ENCODE measurements around the gene SIPA1.
"Not testable (repeated sequence)": the region's sequence is repeated elsewhere in the genome, so short reads cannot be mapped to it uniquely, and the experiment has no call there.

Gene SIPA1

GRCh38 chr11:65661599-65662246, 23.8 kb downstream of the SIPA1 start:
- peaks cover 38 to 41% of the 10 kb centered on the region in 2 donors for H3K36me3 ChIP-seq (ENCODE audit: control insufficient read depth in 1 of 2, insufficient read depth in 2 of 2, low read length in 2 of 2)
- H3K4me1 ChIP-seq (ENCODE audit: control insufficient read depth in 1 of 2, insufficient read depth in 2 of 2, low read length in 2 of 2): peaks cover 9 to 23% of the 10 kb centered on the region in 2 donors
- H3K27ac ChIP-seq (ENCODE audit: low read depth, low read length): peak overlapping the region; percentile 96
- H3K27me3 ChIP-seq (ENCODE audit: control insufficient read depth in 1 of 2, insufficient read depth in 2 of 2, low read length in 2 of 2): no peaks in the 10 kb centered on the region
- H3K4me3 ChIP-seq (ENCODE audit: low read depth in 1 of 2, low read length in 2 of 2): peak overlapping the region; percentile 88 to 97
- peak overlapping the region; percentile 89 to 92 for H3K9ac ChIP-seq (ENCODE audit: low read depth in 1 of 2, low read length in 2 of 2)
- H3K9me3 ChIP-seq (ENCODE audit: control insufficient read depth in 1 of 2, low read length in 2 of 2): no peaks in the 10 kb centered on the region

- H3K27ac ChIP-seq (ENCODE audit: low read depth, low read length): peak overlapping the region; percentile 96
- peaks cover 32 to 35% of the 10 kb centered on the region in 2 donors for H3K36me3 ChIP-seq (ENCODE audit: control insufficient read depth in 1 of 2, insufficient read depth in 2 of 2, low read length in 2 of 2)
- peak overlapping the region; percentile 88 to 97 for H3K4me3 ChIP-seq (ENCODE audit: low read depth in 1 of 2, low read length in 2 of 2)
- peak overlapping the region; percentile 89 to 92 for H3K9ac ChIP-seq (ENCODE audit: low read depth in 1 of 2, low read length in 2 of 2)
- peaks cover 9 to 23% of the 10 kb centered on the region in 2 donors for H3K4me1 ChIP-seq (ENCODE audit: control insufficient read depth in 1 of 2, insufficient read depth in 2 of 2, low read length in 2 of 2)
- H3K27me3 ChIP-seq (ENCODE audit: control insufficient read depth in 1 of 2, insufficient read depth in 2 of 2, low read length in 2 of 2): no peaks in the 10 kb centered on the region
- no peaks in the 10 kb centered on the region for H3K9me3 ChIP-seq (ENCODE audit: control insufficient read depth in 1 of 2, low read length in 2 of 2)
Measured at GRCh38 chr11:65662247-65662798, 24.4 kb downstream of the SIPA1 start.

- peaks cover 9 to 23% of the 10 kb centered on the region in 2 donors for H3K4me1 ChIP-seq (ENCODE audit: control insufficient read depth in 1 of 2, insufficient read depth in 2 of 2, low read length in 2 of 2)
- peak within 1 kb of the TSS; percentile 96 for H3K27ac ChIP-seq (ENCODE audit: low read depth, low read length)
- H3K9ac ChIP-seq (ENCODE audit: low read depth in 1 of 2, low read length in 2 of 2): peak within 1 kb of the TSS; percentile 92 to 93
- no peaks in the 10 kb centered on the region for H3K27me3 ChIP-seq (ENCODE audit: control insufficient read depth in 1 of 2, insufficient read depth in 2 of 2, low read length in 2 of 2)
- no peaks in the 10 kb centered on the region for H3K9me3 ChIP-seq (ENCODE audit: control insufficient read depth in 1 of 2, low read length in 2 of 2)
- peaks cover 25 to 28% of the 10 kb centered on the region in 2 donors for H3K36me3 ChIP-seq (ENCODE audit: control insufficient read depth in 1 of 2, insufficient read depth in 2 of 2, low read length in 2 of 2)
- peak within 1 kb of the TSS; percentile 88 to 97 for H3K4me3 ChIP-seq (ENCODE audit: low read depth in 1 of 2, low read length in 2 of 2)
Measured at GRCh38 chr11:65662799-65663638, 25.1 kb downstream of the SIPA1 start, which contains the start of gene RELA. Gene RELA (minus strand): TSS chr11:65662916. CDS start chr11:65662832, 84 bp downstream.

- H3K9ac ChIP-seq (ENCODE audit: low read depth in 1 of 2, low read length in 2 of 2): peak overlapping the region; percentile 82 to 93
- H3K27me3 ChIP-seq (ENCODE audit: control insufficient read depth in 1 of 2, insufficient read depth in 2 of 2, low read length in 2 of 2): no peaks in the 10 kb centered on the region
- peak overlapping the region; percentile 79 to 88 for H3K4me3 ChIP-seq (ENCODE audit: low read depth in 1 of 2, low read length in 2 of 2)
- H3K9me3 ChIP-seq (ENCODE audit: control insufficient read depth in 1 of 2, low read length in 2 of 2): no peaks in the 10 kb centered on the region
- H3K36me3 ChIP-seq (ENCODE audit: control insufficient read depth in 1 of 2, insufficient read depth in 2 of 2, low read length in 2 of 2): peaks cover 18 to 21% of the 10 kb centered on the region in 2 donors
- H3K27ac ChIP-seq (ENCODE audit: low read depth, low read length): peak overlapping the region; percentile 96
- peaks cover 9 to 23% of the 10 kb centered on the region in 2 donors for H3K4me1 ChIP-seq (ENCODE audit: control insufficient read depth in 1 of 2, insufficient read depth in 2 of 2, low read length in 2 of 2)
Measured at GRCh38 chr11:65663639-65664200, 25.8 kb downstream of the SIPA1 start.

GRCh38 chr11:65672180-65672860, 34.4 kb downstream of the SIPA1 start:
- H3K9me3 ChIP-seq (ENCODE audit: control insufficient read depth in 1 of 2, low read length in 2 of 2): no peaks in the 10 kb centered on the region
- H3K4me3 ChIP-seq (ENCODE audit: low read depth in 1 of 2, low read length in 2 of 2): no peak overlapping the region
- no peaks in the 10 kb centered on the region for H3K36me3 ChIP-seq (ENCODE audit: control insufficient read depth in 1 of 2, insufficient read depth in 2 of 2, low read length in 2 of 2)
- H3K4me1 ChIP-seq (ENCODE audit: control insufficient read depth in 1 of 2, insufficient read depth in 2 of 2, low read length in 2 of 2): no peaks in the 10 kb centered on the region
- no peak overlapping the region for H3K9ac ChIP-seq (ENCODE audit: low read depth in 1 of 2, low read length in 2 of 2)
- H3K27ac ChIP-seq (ENCODE audit: low read depth, low read length): no peak overlapping the region
- no peaks in the 10 kb centered on the region for H3K27me3 ChIP-seq (ENCODE audit: control insufficient read depth in 1 of 2, insufficient read depth in 2 of 2, low read length in 2 of 2)

GRCh38 chr11:65672982-65673381, 35.1 kb downstream of the SIPA1 start:
- Histone ChIP-seq H3K27me3 (ENCODE audit: control insufficient read depth in 1 of 2, insufficient read depth in 2 of 2, low read length in 2 of 2) (no peaks in the 10 kb centered on the region), H3K27ac (ENCODE audit: low read depth, low read length) (no peak overlapping the region), H3K9me3 (ENCODE audit: control insufficient read depth in 1 of 2, low read length in 2 of 2) (no peaks in the 10 kb centered on the region), H3K4me3 (ENCODE audit: low read depth in 1 of 2, low read length in 2 of 2) (no peak overlapping the region), H3K9ac (ENCODE audit: low read depth in 1 of 2, low read length in 2 of 2) (no peak overlapping the region), H3K36me3 (ENCODE audit: control insufficient read depth in 1 of 2, insufficient read depth in 2 of 2, low read length in 2 of 2) (no peaks in the 10 kb centered on the region), H3K4me1 (ENCODE audit: control insufficient read depth in 1 of 2, insufficient read depth in 2 of 2, low read length in 2 of 2) (no peaks in the 10 kb centered on the region)

- H3K4me1 ChIP-seq (ENCODE audit: control insufficient read depth in 1 of 2, insufficient read depth in 2 of 2, low read length in 2 of 2): no peaks in the 10 kb centered on the region
- H3K9ac ChIP-seq (ENCODE audit: low read depth in 1 of 2, low read length in 2 of 2): no peak overlapping the region
- no peak overlapping the region for H3K27ac ChIP-seq (ENCODE audit: low read depth, low read length)
- H3K27me3 ChIP-seq (ENCODE audit: control insufficient read depth in 1 of 2, insufficient read depth in 2 of 2, low read length in 2 of 2): no peaks in the 10 kb centered on the region
- no peaks in the 10 kb centered on the region for H3K36me3 ChIP-seq (ENCODE audit: control insufficient read depth in 1 of 2, insufficient read depth in 2 of 2, low read length in 2 of 2)
- H3K9me3 ChIP-seq (ENCODE audit: control insufficient read depth in 1 of 2, low read length in 2 of 2): no peaks in the 10 kb centered on the region
- H3K4me3 ChIP-seq (ENCODE audit: low read depth in 1 of 2, low read length in 2 of 2): no peak overlapping the region
Measured at GRCh38 chr11:65680192-65680743, 42.4 kb downstream of the SIPA1 start.

- H3K9me3 ChIP-seq (ENCODE audit: control insufficient read depth in 1 of 2, low read length in 2 of 2); H3K27ac ChIP-seq (ENCODE audit: low read depth, low read length); H3K4me3 ChIP-seq (ENCODE audit: low read depth in 1 of 2, low read length in 2 of 2); H3K27me3 ChIP-seq (ENCODE audit: control insufficient read depth in 1 of 2, insufficient read depth in 2 of 2, low read length in 2 of 2); H3K4me1 ChIP-seq (ENCODE audit: control insufficient read depth in 1 of 2, insufficient read depth in 2 of 2, low read length in 2 of 2); H3K9ac ChIP-seq (ENCODE audit: low read depth in 1 of 2, low read length in 2 of 2); H3K36me3 ChIP-seq (ENCODE audit: control insufficient read depth in 1 of 2, insufficient read depth in 2 of 2, low read length in 2 of 2): not testable (repeated sequence)
Measured at GRCh38 chr11:65683480-65683879, 45.6 kb downstream of the SIPA1 start.

- no peaks in the 10 kb centered on the region for H3K36me3 ChIP-seq (ENCODE audit: control insufficient read depth in 1 of 2, insufficient read depth in 2 of 2, low read length in 2 of 2)
- no peak overlapping the region for H3K9ac ChIP-seq (ENCODE audit: low read depth in 1 of 2, low read length in 2 of 2)
- no peaks in the 10 kb centered on the region for H3K9me3 ChIP-seq (ENCODE audit: control insufficient read depth in 1 of 2, low read length in 2 of 2)
- H3K4me3 ChIP-seq (ENCODE audit: low read depth in 1 of 2, low read length in 2 of 2): no peak overlapping the region
- H3K27ac ChIP-seq (ENCODE audit: low read depth, low read length): no peak overlapping the region
- H3K27me3 ChIP-seq (ENCODE audit: control insufficient read depth in 1 of 2, insufficient read depth in 2 of 2, low read length in 2 of 2): no peaks in the 10 kb centered on the region
- H3K4me1 ChIP-seq (ENCODE audit: control insufficient read depth in 1 of 2, insufficient read depth in 2 of 2, low read length in 2 of 2): no peaks in the 10 kb centered on the region
Measured at GRCh38 chr11:65685981-65686380, 48.1 kb downstream of the SIPA1 start.

Measured in duodenal mucosa (tissue), 2 donors.